ENCODE results near the gene PHLDA3.

DNA sequence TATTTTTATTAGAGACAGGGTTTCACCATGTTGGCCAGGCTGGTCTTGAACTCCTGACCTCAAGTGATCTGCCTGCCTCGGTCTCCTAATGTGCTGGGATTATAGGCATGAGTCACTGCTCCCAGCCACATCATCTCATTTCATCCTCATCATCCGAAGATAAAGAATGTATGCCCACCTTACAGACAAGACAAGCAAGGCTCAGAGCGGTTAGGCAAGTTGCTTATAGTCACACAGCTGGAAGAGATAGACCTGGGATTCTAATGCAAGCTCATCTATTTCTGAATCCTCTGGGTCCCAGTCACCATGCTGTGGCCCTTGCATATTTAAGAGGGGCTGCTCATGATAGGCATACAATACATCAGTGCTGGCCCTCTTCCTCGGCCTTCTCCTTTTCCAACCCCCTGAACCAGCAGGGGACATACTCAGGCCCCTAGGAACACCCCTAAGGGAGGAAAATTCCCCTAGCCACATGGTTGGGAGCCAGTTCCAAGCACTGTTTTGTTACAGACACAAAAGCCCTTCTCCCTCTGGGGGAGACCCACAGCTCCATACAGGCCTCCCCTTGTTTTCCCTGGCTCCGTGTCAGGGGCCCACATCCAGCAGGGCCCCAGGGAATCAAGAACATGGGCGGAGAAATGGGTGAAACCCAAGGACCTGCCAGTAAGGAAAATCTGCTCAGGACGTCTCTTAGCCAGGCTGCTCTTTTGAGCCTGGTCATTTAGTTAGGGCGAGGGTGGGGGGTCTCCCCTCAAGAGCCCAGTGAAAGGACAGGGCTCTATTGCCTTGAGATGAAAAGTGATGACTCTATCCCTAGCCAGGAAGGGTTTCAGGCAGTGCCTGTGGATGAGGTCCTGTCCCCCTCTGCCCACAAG is 31.0 kb upstream of the PHLDA3 start:
- TF ChIP-seq, protein P1, sequence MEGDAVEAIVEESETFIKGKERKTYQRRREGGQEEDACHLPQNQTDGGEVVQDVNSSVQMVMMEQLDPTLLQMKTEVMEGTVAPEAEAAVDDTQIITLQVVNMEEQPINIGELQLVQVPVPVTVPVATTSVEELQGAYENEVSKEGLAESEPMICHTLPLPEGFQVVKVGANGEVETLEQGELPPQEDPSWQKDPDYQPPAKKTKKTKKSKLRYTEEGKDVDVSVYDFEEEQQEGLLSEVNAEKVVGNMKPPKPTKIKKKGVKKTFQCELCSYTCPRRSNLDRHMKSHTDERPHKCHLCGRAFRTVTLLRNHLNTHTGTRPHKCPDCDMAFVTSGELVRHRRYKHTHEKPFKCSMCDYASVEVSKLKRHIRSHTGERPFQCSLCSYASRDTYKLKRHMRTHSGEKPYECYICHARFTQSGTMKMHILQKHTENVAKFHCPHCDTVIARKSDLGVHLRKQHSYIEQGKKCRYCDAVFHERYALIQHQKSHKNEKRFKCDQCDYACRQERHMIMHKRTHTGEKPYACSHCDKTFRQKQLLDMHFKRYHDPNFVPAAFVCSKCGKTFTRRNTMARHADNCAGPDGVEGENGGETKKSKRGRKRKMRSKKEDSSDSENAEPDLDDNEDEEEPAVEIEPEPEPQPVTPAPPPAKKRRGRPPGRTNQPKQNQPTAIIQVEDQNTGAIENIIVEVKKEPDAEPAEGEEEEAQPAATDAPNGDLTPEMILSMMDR (IDR thresholded peaks at IDR 0.05) = no peak
- TF ChIP-seq POLR2A (IDR thresholded peaks at IDR 0.05) = no peak

Data from ovary (tissue), 3 donors.